NCI-H146 treated with DMSO at 0.1 percent for 48 hours (cell line): ENCODE measurements around the gene DHX9.
"Not testable (repeated sequence)": the region's sequence is repeated elsewhere in the genome, so short reads cannot be mapped to it uniquely, and the experiment has no call there.

ENCODE experiments used
- DNase-seq: peaks from one replicate; lab custom pipeline; 2025; ENCODE audit not compliant: unreplicated experiment; lab: John Stamatoyannopoulos, UW

DHX9 gene

GRCh38 chr1:182888736-182889531 lies 49.8 kb downstream of the DHX9 start:
- DNase-seq = no peak

- no peak for DNase-seq
Observed at GRCh38 chr1:182889997-182890396, 50.9 kb downstream of the DHX9 start.

GRCh38 chr1:182890927-182891610 lies 51.9 kb downstream of the DHX9 start:
- no peak for DNase-seq

- no peak for DNase-seq
Observed at GRCh38 chr1:182897696-182898095, 58.5 kb downstream of the DHX9 start.

GRCh38 chr1:182901946-182902345 lies 62.8 kb downstream of the DHX9 start:
- not testable (repeated sequence) for DNase-seq

GRCh38 chr1:182905321-182905720 lies 66.2 kb downstream of the DHX9 start:
- DNase-seq = no peak

- no peak for DNase-seq
Observed at GRCh38 chr1:182909578-182909977, 70.4 kb downstream of the DHX9 start.

GRCh38 chr1:182910143-182910542 lies 71.0 kb downstream of the DHX9 start:
- no peak for DNase-seq

GRCh38 chr1:182913401-182913800 lies 74.3 kb downstream of the DHX9 start:
- no peak for DNase-seq

- no peak for DNase-seq
Observed at GRCh38 chr1:182917378-182917777, 78.2 kb downstream of the DHX9 start.

GRCh38 chr1:182925661-182926060 lies 86.5 kb downstream of the DHX9 start:
- DNase-seq = no peak

GRCh38 chr1:182927693-182928433 lies 88.7 kb downstream of the DHX9 start:
- DNase-seq = no peak

- no peak for DNase-seq
Observed at GRCh38 chr1:182930985-182931384, 91.8 kb downstream of the DHX9 start.

GRCh38 chr1:182935716-182936115 lies 96.6 kb downstream of the DHX9 start:
- DNase-seq = no peak
